Stimulated activated CD4-positive, alpha-beta T cell treated with anti-CD3 and anti-CD28 coated beads, Interleukin-15, amount 100 ng/mL, for 24 hours (primary cell): ENCODE results near the gene SRD5A2.

Experiments
- DNase-seq: peaks from one replicate; pipeline ENCODE4 v3.0.0-alpha.2; 2020

The SRD5A2 gene, protein sequence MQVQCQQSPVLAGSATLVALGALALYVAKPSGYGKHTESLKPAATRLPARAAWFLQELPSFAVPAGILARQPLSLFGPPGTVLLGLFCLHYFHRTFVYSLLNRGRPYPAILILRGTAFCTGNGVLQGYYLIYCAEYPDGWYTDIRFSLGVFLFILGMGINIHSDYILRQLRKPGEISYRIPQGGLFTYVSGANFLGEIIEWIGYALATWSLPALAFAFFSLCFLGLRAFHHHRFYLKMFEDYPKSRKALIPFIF

DNA sequence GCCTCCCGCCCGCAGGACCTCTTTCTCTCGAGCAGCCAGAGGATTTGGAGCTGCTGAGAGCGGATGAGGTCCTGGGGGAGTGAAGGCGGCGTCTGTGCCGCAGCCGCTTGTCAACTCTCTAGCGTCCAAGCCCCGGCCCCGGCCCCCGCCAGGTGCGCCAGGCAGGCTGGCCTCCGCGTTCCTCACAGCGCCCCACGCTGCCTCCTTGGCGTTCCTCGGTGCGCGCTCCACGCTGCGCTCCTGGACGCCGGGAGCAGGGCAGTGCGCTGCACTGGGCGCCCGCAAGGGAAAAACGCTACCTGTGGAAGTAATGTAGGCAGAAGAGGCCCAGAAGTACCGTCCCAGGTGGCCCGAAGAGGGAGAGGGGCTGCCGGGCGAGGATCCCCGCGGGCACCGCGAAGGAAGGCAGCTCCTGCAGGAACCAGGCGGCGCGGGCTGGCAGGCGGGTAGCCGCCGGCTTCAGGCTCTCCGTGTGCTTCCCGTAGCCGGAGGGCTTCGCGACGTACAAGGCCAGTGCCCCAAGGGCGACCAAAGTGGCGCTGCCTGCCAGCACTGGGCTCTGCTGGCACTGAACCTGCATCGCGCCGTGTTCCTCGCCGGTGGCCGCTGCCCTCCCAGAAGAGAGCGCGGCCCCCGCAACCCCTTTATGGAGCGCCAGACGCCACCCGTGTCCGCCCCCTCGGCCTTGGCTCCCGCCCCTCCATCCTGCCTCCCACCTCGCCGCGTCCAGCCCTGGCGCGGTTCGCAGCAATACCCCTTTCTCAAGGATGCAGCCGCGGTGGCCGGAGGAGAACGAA, at the start of gene SRD5A2:
SRD5A2 (minus strand) TSS at position 618 of the 797 bp plus-strand sequence; CDS start at position 580, 38 bp downstream.
- DNase-seq, result no peak

GRCh38 chr2:31606509-31606908, 25.8 kb upstream of the SRD5A2 start:
- DNase-seq, result no peak

GRCh38 chr2:31598694-31599093, 18.0 kb upstream of the SRD5A2 start:
- DNase-seq, result no peak

DNA sequence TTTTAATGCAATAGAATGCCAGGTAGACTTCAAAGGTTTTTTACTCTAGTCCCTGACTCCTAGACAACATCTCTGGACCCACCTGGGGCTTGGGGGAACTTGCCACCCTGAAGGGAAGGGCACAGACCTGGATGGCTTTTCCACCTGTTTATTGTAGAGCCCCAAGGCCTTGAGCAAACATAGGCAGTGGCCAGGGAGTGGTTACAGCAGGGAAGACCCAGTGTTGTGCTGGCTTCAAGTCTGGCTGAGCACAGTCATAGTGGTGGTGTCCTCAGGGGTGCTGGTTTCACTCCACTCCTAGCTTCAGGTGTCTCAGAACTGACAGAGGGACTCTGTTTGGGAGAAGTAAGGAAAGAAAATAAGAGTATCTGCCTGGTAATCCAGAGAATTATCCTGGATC, 5.5 kb upstream of the SRD5A2 start:
- no peak for DNase-seq

DNA sequence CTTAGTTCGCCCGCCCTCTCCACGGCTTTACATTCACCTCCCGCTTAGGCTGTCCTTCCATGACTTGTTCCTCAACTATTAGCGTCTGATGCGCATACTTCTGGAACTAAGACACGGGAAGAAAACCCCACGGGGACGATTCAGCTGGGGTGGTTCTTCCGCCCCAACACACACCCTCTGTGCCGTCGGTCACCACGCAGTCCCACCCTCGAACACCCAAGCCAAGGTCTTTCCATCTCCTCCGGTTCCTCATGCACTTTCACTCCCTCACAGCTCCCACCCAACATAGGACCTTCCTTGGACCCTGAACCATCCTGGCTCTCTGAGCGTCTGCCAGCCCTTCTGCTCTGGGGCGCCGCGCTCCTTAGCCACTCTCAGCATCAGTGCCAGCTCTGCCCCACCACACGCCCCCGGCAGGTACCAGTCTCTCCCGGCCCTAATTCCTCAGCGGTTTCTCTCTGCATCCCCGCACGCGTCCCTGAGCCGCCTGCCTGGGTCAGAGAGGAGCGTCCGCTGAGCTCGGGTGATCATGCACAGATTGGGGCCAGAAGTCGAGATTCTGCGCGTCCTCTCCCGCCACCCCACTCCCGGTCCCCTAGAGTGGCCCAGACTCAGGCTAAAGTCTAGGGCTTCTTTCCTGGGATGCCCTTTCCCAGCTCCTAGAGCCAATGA, 522 bp upstream of the SRD5A2 start:
- DNase-seq, result no peak

DNA sequence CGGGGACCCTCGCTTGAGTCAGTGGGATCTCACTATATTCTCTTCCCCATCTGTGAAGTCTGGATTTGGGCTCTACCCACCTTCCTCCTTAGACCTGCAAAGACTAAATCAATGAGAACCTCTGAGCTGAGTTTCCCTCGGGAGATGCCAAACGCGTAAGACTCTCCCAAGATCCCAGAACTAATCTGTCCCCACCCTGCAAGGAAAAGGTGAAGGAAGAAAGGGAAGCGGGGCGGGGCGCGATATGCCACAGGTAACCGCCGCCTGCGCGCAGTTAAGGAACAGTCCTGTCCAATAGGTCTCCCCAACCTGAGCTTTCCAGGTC, 780 bp downstream of the SRD5A2 start:
- DNase-seq, result no peak

GRCh38 chr2:31578316-31578715, 2.4 kb downstream of the SRD5A2 start:
- no peak for DNase-seq

DNA sequence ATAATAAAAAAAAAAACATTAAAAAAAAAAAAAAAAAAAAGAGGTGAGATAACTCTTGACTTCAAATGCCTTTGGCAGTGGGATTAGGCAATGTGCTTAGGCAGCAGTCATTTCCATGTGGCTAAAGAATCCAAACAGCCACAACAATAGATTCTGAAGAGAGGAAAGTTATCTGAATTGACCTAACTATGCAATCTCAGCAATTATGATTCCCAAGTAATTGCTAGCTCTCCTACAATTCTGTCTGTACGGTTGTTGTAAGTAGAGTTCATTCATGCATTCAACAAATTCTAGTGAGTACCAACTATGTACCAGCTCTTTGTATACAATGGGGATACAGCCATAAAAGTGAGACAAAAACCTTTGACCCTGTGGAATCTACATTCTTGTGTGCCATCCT, 3.6 kb downstream of the SRD5A2 start:
- DNase-seq, result no peak

GRCh38 chr2:31568585-31569201, 12.0 kb downstream of the SRD5A2 start:
- DNase-seq, result no peak

DNA sequence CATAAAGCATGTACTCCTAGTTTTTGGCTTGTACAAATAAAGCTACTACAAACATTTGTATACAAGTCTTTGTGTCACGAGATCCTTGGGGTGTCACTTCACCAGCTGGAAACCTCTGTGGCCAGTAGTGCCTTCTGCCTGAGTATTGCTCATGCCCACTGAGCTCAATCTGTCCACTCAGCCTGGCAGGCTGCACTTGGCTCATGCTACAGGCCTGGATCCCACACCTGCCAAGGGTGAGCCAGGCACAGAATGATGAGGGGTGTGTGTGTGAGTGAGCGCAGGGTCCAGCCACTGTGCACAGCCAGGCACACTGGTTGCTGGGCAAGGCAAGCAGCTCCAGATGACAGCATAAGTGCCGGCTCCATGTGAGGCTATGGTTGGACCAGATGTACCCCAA, 13.1 kb downstream of the SRD5A2 start:
- no peak for DNase-seq

GRCh38 chr2:31563273-31563839, 17.4 kb downstream of the SRD5A2 start:
- DNase-seq, result no peak

- no peak for DNase-seq
Observed at GRCh38 chr2:31561823-31562222, 18.9 kb downstream of the SRD5A2 start.

DNA sequence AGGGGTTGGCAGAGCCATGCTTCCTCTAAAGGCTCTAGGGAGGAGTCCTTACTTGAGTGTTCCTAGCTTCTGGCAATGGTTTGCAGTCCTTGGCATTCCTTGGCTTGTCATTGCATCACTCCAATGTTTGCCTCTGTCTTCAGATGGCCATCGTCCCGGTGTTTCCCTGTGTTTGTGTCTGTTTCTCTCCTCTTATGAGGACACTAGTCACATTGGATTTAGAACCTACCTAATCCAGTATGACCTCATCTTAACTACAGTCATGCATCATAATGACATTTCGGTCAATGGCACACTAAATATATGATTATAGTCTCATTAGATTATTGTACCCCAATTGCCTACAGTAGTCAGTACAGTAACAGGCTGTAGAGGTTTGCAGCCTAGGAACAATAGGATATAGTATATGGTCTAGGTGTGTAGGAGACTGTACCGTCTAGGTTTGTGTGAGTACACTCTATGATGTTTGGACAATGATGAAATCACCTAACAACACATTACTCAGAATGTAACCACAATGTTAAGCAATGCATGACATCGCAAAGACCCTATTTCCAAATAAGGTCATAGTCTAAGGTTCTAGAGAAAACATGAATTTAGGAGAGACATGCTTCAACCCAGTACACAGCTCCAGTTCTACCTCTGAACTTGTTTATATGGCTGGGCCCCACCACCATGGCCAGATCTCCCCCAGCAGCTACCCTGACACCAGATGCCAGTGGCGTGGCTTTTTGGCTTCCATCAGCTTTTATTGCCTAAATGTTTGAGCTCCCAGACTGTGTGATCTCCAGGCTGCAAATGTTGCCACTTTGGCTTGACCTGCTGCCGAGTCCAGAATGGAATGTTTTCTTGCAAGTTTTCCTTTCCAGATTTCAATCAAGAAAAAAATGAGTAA, 22.1 kb downstream of the SRD5A2 start:
- DNase-seq, result no peak

DNA sequence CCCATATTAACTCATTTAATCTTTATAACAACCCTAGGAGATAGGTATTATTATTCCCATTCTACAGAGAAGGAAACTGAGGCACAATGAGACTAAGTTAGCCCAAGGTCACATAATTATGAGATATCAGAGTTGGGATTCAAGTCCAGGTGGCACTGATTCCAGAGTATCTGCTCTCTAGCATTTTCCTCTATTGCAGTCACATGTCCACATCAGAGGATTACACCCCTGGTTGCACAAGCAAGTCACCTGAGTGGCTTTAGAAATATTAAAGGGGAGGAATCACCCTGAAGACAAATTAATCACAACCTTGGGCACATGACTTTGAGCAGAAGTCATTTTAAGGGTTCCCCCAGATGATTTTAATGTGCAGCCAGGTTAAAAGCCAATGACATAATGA, 23.8 kb downstream of the SRD5A2 start:
- DNase-seq, result no peak

DNA sequence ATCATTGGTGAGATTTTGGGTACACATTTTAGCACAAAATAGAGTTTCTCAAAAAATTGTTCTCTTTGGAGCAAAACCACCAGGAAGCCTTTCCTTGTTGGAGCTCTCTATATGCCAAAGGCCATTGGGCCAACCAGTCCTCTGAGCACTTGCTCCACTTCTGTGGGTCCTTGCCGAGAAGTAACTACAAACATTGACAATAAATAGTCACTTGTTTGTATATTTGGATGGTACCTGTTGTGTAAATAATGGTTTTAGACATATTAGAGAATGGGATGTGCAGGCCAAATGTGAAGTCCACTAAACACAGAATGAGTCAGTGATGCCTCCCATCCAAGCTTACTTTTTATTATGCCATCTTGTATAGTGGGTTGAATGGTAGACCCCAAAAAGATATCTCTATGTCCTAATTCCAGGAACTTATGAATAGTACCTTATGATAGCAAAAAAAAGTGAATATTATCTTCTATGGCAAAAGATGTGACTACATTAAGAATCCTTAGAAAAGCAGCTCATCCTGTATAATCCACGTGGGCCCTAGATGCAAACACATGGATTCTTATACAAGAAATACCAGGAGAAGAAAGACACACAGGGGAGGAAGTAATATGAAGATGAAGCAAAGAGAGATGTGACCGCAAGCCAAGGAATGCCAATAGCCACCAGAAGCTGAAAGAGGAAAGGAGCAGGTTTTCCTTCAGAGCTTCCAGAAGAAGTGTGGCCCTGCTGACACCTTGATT, 24.6 kb downstream of the SRD5A2 start:
- DNase-seq, result no peak

GRCh38 chr2:31553362-31553761, 27.4 kb downstream of the SRD5A2 start:
- no peak for DNase-seq

GRCh38 chr2:31547485-31547884, 33.3 kb downstream of the SRD5A2 start:
- no peak for DNase-seq

GRCh38 chr2:31541853-31542252, 38.9 kb downstream of the SRD5A2 start:
- DNase-seq, result no peak

DNA sequence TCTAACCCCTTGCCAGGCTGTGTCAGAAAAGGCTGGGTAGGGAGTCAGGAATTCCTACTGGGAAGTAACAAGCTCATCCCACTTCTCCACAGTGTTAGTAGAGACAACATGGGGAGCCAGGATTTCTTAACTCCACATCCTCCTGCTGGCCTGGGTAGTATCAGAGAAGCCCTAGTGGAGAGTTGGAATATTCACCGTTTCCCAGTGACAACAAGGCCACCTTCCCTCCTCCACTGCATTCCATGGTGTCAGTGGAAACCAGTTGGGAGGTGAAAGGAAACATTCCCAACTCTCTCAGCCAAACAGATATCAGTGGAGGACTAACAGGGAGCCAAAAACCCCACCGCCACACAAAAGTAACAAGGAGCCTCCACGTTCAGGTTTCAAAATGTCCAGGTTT, 41.2 kb downstream of the SRD5A2 start:
- no peak for DNase-seq

DNA sequence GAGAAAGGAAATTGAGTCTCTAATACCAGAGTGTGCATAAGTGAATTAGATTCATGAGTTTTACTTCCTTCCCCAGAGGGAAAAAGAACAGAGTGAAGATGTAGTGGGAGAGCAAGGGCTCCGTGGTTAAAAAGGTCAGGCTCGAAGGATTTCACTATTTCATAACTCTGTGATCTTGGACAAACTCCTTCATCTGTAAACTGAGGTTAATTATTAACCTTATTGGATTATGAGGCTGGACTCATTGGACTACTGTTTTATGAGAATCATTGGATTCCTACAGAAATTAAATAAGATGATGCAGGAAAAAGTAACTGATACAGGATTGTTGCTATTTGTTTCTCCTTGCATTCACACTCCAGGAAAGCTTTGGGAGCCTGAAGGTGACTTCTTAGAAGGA, 45.0 kb downstream of the SRD5A2 start:
- DNase-seq, result no peak

DNA sequence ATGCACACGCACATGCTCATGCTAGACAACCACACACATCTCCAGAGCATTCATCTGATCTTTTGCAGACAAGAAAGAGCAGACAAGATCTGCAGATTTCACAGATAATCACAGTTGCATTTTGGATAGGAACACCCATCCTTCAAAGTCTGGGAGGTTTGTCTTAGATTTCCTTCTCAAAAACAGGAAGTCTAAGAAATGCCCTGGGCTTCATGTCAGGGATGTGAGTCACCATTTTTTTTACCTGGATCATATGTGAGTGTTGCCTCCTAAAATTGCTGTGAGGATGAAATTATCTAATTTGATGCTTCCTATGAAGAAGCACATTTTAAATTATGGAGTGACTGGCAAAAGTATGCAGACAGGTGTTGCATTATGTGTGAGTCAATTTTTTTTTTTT, 46.1 kb downstream of the SRD5A2 start:
- no peak for DNase-seq

DNA sequence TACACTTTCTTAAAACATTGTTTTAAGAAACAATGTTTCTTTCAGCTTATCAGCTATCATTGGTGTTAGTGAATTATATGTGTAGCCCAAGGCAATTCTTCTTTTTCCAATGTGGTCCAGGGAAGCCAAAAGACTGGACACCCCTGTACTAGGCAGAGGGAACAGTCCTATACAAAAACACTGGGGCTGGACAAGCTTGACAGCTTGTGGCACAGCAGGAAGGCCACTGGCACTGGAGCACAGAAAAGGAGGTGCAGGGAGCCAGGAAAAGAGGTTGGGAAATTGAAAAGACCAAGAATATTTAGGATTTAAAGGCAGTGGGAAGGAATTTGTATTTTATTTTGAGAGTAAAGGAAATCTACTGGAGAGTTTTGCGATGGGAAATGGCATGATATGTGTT, 47.7 kb downstream of the SRD5A2 start:
- no peak for DNase-seq
